ENCODE data around the gene CCPG1. TPM values are rescaled to one million over a fixed set of nuclear protein-coding genes. Genes with fewer than 3 reads are reported as not detected.

The CCPG1 gene
- total and polyA plus RNA-seq, 10 of the 15 experiments (the other 5 are each of a cell fraction or from before 2014, with no cell fraction given) = 5.1 to 15.8 (median 10.0) TPM

GRCh38 chr15:55372701-55373440 lies 35.3 kb downstream of the CCPG1 start (continued):
- TF ChIP-seq, protein P1, sequence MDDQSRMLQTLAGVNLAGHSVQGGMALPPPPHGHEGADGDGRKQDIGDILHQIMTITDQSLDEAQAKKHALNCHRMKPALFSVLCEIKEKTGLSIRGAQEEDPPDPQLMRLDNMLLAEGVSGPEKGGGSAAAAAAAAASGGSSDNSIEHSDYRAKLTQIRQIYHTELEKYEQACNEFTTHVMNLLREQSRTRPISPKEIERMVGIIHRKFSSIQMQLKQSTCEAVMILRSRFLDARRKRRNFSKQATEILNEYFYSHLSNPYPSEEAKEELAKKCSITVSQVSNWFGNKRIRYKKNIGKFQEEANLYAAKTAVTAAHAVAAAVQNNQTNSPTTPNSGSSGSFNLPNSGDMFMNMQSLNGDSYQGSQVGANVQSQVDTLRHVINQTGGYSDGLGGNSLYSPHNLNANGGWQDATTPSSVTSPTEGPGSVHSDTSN (IDR thresholded peaks at IDR 0.05; ENCODE audit: insufficient replicate concordance, low read depth, low read length) = no peak
- TF ChIP-seq IRF3 (IDR thresholded peaks at IDR 0.05) (no peak), FOXK2 (IDR thresholded peaks at IDR 0.05) (no peak), SPI1 (IDR thresholded peaks at IDR 0.05; ENCODE audit: borderline replicate concordance, insufficient read depth, low read depth, low read length) (peak; percentile 34; the same call in 1 of the 2 replicates), ZNF384 (IDR thresholded peaks at IDR 0.05; ENCODE audit: borderline replicate concordance, low read depth, low read length) (no peak), CREM (IDR thresholded peaks at IDR 0.05; ENCODE audit: low read depth) (no peak), MTA2 (IDR thresholded peaks at IDR 0.05; ENCODE audit: low read depth) (peak; percentile 48; the same call in 1 of the 2 replicates), PRDM15 (CRISPR knock-in tag; IDR thresholded peaks at IDR 0.05) (no peak), ZNF207 (IDR thresholded peaks at IDR 0.05; ENCODE audit: borderline replicate concordance) (no peak), ZNF274 (IDR thresholded peaks at IDR 0.05; ENCODE audit: insufficient read depth, insufficient read length) (no peak), ASH2L (IDR thresholded peaks at IDR 0.05; ENCODE audit: borderline replicate concordance, low read depth) (no peak), CHD4 (IDR thresholded peaks at IDR 0.05) (no peak), PML (IDR thresholded peaks at IDR 0.05; ENCODE audit: low read length) (no peak), TARDBP (IDR thresholded peaks at IDR 0.05; ENCODE audit: borderline replicate concordance) (no peak), IRF4 (IDR thresholded peaks at IDR 0.05; ENCODE audit: low read depth, low read length) (no peak), E2F8 (IDR thresholded peaks at IDR 0.05; ENCODE audit: low read depth, partially characterized antibody) (no peak)
- TF ChIP-seq, protein P2, sequence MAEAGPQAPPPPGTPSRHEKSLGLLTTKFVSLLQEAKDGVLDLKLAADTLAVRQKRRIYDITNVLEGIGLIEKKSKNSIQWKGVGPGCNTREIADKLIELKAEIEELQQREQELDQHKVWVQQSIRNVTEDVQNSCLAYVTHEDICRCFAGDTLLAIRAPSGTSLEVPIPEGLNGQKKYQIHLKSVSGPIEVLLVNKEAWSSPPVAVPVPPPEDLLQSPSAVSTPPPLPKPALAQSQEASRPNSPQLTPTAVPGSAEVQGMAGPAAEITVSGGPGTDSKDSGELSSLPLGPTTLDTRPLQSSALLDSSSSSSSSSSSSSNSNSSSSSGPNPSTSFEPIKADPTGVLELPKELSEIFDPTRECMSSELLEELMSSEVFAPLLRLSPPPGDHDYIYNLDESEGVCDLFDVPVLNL (IDR thresholded peaks at IDR 0.05; ENCODE audit: low read depth, low read length) = no peak
- TF ChIP-seq, protein P3, sequence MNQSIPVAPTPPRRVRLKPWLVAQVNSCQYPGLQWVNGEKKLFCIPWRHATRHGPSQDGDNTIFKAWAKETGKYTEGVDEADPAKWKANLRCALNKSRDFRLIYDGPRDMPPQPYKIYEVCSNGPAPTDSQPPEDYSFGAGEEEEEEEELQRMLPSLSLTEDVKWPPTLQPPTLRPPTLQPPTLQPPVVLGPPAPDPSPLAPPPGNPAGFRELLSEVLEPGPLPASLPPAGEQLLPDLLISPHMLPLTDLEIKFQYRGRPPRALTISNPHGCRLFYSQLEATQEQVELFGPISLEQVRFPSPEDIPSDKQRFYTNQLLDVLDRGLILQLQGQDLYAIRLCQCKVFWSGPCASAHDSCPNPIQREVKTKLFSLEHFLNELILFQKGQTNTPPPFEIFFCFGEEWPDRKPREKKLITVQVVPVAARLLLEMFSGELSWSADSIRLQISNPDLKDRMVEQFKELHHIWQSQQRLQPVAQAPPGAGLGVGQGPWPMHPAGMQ (IDR thresholded peaks at IDR 0.05; ENCODE audit: borderline replicate concordance) = no peak

Data from GM12878 (cell line).